Activated T-cell treated with anti-CD3 and anti-CD28 coated beads for 1 hour (primary cell): ENCODE results near the gene CD6.

Experiments
- DNase-seq: peaks from one replicate; pipeline ENCODE4 v3.0.0-alpha.2; 2020; ENCODE audit warnings: low read depth

Gene CD6

GRCh38 chr11:61028135-61028729 is 56.8 kb downstream of the CD6 start:
- DNase-seq: peak; percentile 46

GRCh38 chr11:61032824-61033223 is 61.3 kb downstream of the CD6 start:
- DNase-seq: no peak

GRCh38 chr11:61033417-61033816 is 61.9 kb downstream of the CD6 start:
- DNase-seq: no peak

GRCh38 chr11:61034111-61034510 is 62.6 kb downstream of the CD6 start:
- DNase-seq: no peak

GRCh38 chr11:61034704-61035525 is 63.4 kb downstream of the CD6 start:
- DNase-seq: no peak

- DNase-seq: no peak
Measured at GRCh38 chr11:61035526-61035835, 64.0 kb downstream of the CD6 start.

GRCh38 chr11:61037441-61038093 is 66.1 kb downstream of the CD6 start:
- no peak for DNase-seq

- DNase-seq: no peak
Measured at GRCh38 chr11:61039916-61040315, 68.4 kb downstream of the CD6 start.

- peak; percentile 76 for DNase-seq
Measured at GRCh38 chr11:61041755-61042518, 70.5 kb downstream of the CD6 start.

- no peak for DNase-seq
Measured at GRCh38 chr11:61042537-61042936, 71.1 kb downstream of the CD6 start.

- DNase-seq: no peak
Measured at GRCh38 chr11:61042961-61043540, 71.6 kb downstream of the CD6 start.

GRCh38 chr11:61045271-61045670 is 73.8 kb downstream of the CD6 start:
- DNase-seq: no peak

- no peak for DNase-seq
Measured at GRCh38 chr11:61046833-61047232, 75.4 kb downstream of the CD6 start.

GRCh38 chr11:61048368-61049062 is 77.0 kb downstream of the CD6 start:
- DNase-seq: no peak

- no peak for DNase-seq
Measured at GRCh38 chr11:61049063-61049377, 77.5 kb downstream of the CD6 start.

- no peak for DNase-seq
Measured at GRCh38 chr11:61049859-61050258, 78.4 kb downstream of the CD6 start.

GRCh38 chr11:61052182-61052972 is 80.9 kb downstream of the CD6 start:
- DNase-seq: no peak

- DNase-seq: no peak
Measured at GRCh38 chr11:61053191-61053590, 81.7 kb downstream of the CD6 start.

- no peak for DNase-seq
Measured at GRCh38 chr11:61054513-61054912, 83.0 kb downstream of the CD6 start.

GRCh38 chr11:61054927-61055562 is 83.6 kb downstream of the CD6 start:
- no peak for DNase-seq

GRCh38 chr11:61055776-61056175 is 84.3 kb downstream of the CD6 start:
- DNase-seq: no peak
